ENCODE data around the gene KLRG1.

KLRG1 gene

DNA sequence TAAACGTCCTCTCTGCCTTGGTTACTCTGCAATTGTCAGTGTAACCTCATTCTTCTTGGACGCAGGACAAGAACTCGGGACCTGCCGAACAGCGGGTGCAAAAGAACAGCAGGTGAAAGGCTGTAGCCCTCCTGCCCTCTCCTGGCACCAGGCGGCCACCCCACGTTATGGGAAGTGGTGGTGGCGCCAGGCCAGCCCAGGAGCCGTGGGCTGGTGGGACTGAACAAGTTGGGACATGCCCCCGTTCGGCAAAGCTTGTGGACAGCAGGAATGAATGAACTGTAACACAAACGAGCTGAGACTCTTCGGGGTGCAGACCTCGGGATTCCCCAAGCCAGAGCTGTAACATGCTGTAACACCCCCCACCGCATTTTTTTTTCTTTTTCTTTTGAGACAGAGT, 33.3 kb upstream of the KLRG1 start:
- H3K27ac ChIP-seq, result no peak overlapping the region
- DNase-seq (ENCODE audit: low spot score), result no peak
- no peak for TF ChIP-seq CTCF (conservative IDR thresholded peaks at IDR 0.05; ENCODE audit: low read depth)
- ChIA-PET CTCF (no interaction called here), POLR2A (ENCODE audit: low non-redundant PET) (no interaction called here)

- POLR2A ChIA-PET (ENCODE audit: low non-redundant PET), result no interaction called here
- no peak overlapping the region for H3K27ac ChIP-seq
- no peak for DNase-seq (ENCODE audit: low spot score)
- no peak for TF ChIP-seq CTCF (conservative IDR thresholded peaks at IDR 0.05; ENCODE audit: low read depth)
- CTCF ChIA-PET, result no interaction called here
Measured at GRCh38 chr12:8956772-8957171, 32.6 kb upstream of the KLRG1 start.

DNA sequence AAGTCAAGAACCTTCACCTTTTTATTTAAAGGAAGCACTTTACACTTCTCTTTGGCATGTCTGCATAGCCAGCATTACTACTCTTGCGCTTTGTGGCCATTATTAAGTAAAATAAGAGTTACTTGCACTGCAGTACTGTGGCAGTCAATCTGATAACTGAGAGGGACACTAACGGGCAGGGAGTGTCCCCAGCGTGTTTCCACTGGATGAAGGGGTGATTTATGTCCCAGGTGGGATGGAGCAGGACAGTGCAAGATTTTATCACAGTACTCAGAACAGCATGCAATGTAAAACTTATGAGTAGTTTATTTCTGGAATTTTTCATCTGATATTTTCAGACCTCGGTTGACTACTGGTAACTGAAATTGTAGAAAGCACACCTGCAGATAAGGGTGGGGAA, 31.8 kb upstream of the KLRG1 start:
- TF ChIP-seq CTCF (conservative IDR thresholded peaks at IDR 0.05; ENCODE audit: low read depth), result no peak
- CTCF ChIA-PET, result no interaction called here
- DNase-seq (ENCODE audit: low spot score), result no peak
- POLR2A ChIA-PET (ENCODE audit: low non-redundant PET), result no interaction called here
- H3K27ac ChIP-seq, result no peak overlapping the region

DNA sequence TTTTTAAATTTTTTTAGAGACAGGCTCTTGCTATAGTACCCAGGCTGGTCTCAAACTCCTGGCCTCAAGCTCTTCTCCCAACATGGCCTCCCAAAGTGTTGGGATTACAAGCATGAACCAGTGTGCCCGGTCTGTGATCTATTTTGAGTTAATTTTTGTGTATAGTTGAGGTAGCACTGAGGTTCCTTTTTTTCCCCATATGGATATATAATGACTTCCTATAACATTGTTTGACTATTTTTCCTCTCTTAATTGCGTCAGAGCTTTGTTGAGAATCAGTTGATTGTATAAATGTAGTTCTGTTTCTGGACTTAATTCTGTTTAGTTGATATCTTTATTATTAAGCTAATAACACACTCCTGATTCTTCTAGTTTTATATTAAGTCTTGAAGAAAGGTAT, 31.3 kb upstream of the KLRG1 start:
- ChIA-PET POLR2A (ENCODE audit: low non-redundant PET) (no interaction called here), CTCF (interaction anchor here (0.6 kb wide), 1 partner anchor 68 kb away, joined by 4 read pairs; no protein-coding TSS in a partner anchor)
- TF ChIP-seq CTCF (conservative IDR thresholded peaks at IDR 0.05; ENCODE audit: low read depth), result no peak
- no peak for DNase-seq (ENCODE audit: low spot score)
- H3K27ac ChIP-seq, result no peak overlapping the region

DNA sequence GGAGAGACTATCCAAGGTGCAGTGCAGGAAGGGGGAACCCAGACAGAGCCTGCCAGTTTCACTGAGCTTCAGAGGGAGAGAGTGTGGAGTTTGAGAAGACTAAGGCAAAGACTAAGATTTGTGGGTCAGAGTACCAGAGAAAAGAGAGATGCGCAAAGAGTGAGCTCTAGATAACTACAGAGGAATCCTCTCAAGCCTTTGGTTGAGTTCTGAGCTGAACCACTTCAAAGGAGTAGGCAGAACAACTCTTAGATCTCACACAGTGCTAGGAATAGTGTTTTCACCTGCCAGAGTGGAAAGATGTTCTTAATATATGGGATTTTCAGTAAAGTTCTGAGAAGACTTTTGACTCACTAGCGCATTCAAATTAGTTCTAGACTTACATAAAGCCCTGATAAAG, 29.2 kb upstream of the KLRG1 start:
- POLR2A ChIA-PET (ENCODE audit: low non-redundant PET), result no interaction called here
- H3K27ac ChIP-seq, result no peak overlapping the region
- CTCF ChIA-PET, result interaction anchor here (0.7 kb wide), 1 partner anchor 398 kb away, joined by 7 read pairs; no protein-coding TSS in a partner anchor
- no peak for DNase-seq (ENCODE audit: low spot score)
- TF ChIP-seq CTCF (conservative IDR thresholded peaks at IDR 0.05; ENCODE audit: low read depth), result no peak

GRCh38 chr12:8968761-8969160, 20.6 kb upstream of the KLRG1 start:
- no peak for DNase-seq (ENCODE audit: low spot score)
- no peak overlapping the region for H3K27ac ChIP-seq
- ChIA-PET POLR2A (ENCODE audit: low non-redundant PET) (no interaction called here), CTCF (interaction anchor here (0.6 kb wide), 1 partner anchor 413 kb away, joined by 3 read pairs; no protein-coding TSS in a partner anchor)
- no peak for TF ChIP-seq CTCF (conservative IDR thresholded peaks at IDR 0.05; ENCODE audit: low read depth)

Measured in RWPE1 (cell line).